ENCODE data around the gene KCNIP4.

- TF ChIP-seq POLR2A (IDR thresholded peaks at IDR 0.05) (no peak), CTCF (IDR thresholded peaks at IDR 0.05) (no peak), EP300 (IDR thresholded peaks at IDR 0.05) (no peak)
Observed at GRCh38 chr4:21420166-21420565, 528.4 kb downstream of the KCNIP4 start.

Measured in tibial nerve (tissue), 4 donors.